SH-SY5Y (cell line): ENCODE results near the gene WHRN.

ENCODE experiments used
- GATA2 ChIP-seq: IDR thresholded peaks from 2 replicates; pipeline ENCODE4 v1.6.1; 2011; ENCODE audit warnings: mild to moderate bottlenecking, low read depth, low read length
- GATA3 ChIP-seq: IDR thresholded peaks from 2 replicates; pipeline ENCODE4 v1.6.1; 2011; ENCODE audit warnings: low read depth, mild to moderate bottlenecking, low read length, moderate library complexity

WHRN gene

DNA sequence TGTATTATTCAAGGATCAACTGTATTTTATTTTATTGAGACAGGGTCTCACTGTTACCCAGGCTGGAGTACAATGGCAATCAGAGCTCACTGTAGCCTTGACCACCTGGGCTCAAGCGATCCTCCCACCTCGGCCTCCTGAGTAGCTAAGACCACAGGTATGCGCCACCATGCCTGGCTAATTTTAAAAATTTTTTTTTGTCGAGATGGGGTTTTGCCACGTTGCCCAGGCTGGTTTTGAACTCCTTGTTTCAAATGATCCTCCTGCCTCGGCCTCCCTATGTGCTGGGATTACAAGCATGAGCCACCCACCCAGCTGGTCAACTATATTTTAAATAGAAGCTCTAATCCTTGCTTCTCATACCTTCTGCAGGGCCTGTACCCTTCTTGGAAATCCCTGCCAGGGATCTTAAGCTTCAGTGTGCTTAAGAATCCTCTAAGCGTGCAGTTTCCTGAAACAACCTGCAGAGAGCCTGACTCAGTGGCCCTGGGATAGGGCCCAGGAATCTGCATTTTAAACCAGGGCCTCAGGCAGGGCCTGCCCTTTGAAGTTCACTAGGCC lies 120.4 kb downstream of the WHRN start:
- TF ChIP-seq GATA3 (no peak), GATA2 (no peak)

- TF ChIP-seq GATA2 (no peak), GATA3 (no peak)
Observed at GRCh38 chr9:114384341-114384740, 120.9 kb downstream of the WHRN start.

DNA sequence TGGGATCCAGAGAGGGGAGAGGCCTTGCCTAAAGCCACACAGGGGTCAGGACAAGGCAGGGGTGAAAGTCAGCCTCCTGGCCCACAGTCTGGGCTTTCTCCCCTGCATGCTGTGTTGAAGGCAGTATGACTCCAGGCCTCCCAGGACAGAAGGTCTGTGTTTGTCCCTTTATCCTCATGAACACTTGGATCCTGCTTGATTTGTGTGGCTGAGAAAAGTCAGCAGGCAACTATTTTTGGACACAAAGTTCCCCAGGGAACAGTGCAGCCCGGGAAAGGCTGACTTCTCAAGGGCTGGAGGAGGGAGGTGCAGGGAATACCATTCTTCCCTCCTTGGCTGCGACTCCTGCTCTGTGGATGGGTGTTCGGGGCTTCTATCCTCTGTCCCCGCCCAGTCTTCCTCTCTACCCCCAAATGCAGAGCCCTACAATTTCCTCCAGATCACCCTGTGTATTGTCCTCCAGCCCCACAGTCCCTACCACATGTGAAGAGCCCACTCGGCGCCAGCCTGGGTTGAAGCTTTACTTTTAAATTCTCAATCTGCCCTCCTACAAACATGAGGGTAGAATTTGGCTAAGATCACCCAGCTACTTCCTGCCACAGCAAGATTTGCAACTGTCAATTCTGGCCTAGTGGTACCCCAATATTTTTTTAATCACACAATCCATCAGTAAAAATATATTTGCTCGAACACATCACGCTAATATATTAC lies 121.6 kb downstream of the WHRN start:
- TF ChIP-seq GATA3: no peak
- no peak for TF ChIP-seq GATA2

- TF ChIP-seq GATA3: no peak
- TF ChIP-seq GATA2: no peak
Observed at GRCh38 chr9:114382699-114383520, 122.4 kb downstream of the WHRN start.

DNA sequence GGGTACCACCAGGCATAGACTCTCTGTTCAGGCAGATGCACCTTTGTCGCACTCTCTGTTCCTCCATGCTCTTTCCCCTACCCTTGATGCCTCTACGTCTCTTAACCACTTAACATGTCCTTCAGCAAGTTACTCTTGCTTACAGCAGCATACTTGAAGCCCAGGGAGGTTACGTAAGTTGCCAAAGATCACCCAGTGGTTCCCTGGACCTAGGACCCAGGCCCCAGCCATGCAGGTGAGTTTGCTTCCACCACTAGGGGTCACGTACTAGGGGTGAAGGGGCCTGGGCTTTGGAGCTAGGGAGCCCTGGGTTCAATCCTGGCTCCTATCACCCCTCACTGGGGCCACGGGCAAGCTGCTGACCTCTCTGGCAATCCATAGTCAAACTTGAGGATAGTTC lies 126.4 kb downstream of the WHRN start:
- TF ChIP-seq GATA3: no peak
- TF ChIP-seq GATA2: no peak

GRCh38 chr9:114378016-114378415 lies 127.3 kb downstream of the WHRN start:
- TF ChIP-seq GATA2: no peak
- no peak for TF ChIP-seq GATA3

GRCh38 chr9:114376586-114377445 lies 128.5 kb downstream of the WHRN start:
- TF ChIP-seq GATA3: no peak
- TF ChIP-seq GATA2: no peak

DNA sequence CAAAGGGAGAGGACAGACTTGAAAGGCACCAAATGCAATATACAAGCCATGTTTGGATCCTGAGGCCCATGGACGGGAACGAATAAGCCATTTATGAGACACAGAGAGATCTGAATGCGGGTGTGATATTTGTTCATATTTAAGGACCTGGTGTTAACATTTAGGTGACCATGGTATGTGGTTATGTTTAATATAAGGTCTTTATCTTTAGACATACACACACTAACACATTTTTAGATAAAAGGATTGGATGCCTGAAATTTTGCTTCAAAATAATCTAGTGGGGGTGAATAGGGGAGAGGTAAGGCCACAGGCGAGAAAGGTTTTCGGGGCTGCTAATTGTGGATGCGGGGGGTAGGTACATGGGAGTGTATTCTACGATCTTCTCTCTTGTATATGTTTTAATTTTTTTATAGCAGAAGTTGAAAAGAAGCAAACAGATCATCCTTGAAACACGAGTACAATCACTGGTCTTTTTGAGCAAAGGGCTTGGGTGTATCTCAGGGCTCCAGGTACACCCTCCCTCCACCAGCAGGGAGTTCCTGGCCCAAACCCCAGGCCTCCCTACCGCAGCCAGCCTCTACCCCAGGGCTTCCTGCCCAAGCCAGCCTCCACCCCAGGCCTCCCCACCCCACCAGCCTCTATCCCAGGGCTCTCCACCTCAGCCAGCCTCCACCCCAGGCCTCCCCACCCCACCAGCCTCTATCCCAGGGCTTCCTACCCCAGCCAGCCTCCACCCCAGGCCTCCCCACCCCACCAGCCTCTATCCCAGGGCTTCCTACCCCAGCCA lies 129.7 kb downstream of the WHRN start:
- TF ChIP-seq GATA2 (no peak), GATA3 (no peak)

- TF ChIP-seq GATA3: no peak
- TF ChIP-seq GATA2: no peak
Observed at GRCh38 chr9:114374936-114375335, 130.3 kb downstream of the WHRN start.

- TF ChIP-seq GATA3: no peak
- TF ChIP-seq GATA2: no peak
Observed at GRCh38 chr9:114373960-114374730, 131.1 kb downstream of the WHRN start.

GRCh38 chr9:114372921-114373448 lies 132.3 kb downstream of the WHRN start:
- TF ChIP-seq GATA3: no peak
- no peak for TF ChIP-seq GATA2
